HL-60/S4 (cell line): Measurements from ENCODE around the gene TMEM54.

Source experiments
- in situ Hi-C: fragments of 300-500 bp; cut with MboI; formaldehyde crosslinking; loops from 2 replicates; pipeline ENCODE4 v1.14.3; 2022; ENCODE audit warnings: low sequenced_read_pairs

The TMEM54 gene

DNA sequence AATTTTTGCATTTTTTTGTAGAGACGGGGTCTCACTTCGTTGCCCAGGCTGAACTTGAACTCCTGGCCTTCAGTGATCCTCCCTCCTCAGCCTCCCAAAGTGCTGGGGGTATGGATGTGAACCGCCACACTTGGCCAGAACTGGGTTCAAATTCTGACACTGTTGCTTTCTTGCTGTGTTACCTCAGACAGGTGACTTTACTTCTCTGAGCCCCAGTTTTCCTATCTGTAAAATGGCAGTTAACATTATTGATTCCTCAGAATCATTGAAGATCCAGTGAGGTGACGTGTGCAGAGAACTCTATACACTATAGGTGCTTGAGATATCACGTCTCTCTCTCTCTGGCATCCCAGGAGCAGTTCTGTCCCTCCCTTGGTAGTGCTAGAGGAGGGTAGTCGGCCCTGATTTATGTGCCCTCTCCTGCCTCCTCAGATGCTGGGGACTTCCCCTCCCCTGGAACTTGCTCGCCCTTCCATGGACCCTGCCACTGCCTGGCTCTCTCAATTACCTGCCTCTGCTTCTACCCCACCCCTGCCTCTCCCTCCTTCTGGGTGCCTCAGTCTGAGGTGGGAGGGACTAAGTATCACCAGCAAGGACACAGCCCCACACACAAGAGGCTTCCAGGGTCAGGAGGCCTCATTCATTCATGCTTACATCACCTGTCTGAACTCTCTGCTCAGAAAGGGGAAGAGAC lies 17.7 kb downstream of the TMEM54 start:
- in situ Hi-C loops: loop anchor here (25.0 kb wide), 1 partner anchor 729 kb away; no protein-coding TSS in a partner anchor

DNA sequence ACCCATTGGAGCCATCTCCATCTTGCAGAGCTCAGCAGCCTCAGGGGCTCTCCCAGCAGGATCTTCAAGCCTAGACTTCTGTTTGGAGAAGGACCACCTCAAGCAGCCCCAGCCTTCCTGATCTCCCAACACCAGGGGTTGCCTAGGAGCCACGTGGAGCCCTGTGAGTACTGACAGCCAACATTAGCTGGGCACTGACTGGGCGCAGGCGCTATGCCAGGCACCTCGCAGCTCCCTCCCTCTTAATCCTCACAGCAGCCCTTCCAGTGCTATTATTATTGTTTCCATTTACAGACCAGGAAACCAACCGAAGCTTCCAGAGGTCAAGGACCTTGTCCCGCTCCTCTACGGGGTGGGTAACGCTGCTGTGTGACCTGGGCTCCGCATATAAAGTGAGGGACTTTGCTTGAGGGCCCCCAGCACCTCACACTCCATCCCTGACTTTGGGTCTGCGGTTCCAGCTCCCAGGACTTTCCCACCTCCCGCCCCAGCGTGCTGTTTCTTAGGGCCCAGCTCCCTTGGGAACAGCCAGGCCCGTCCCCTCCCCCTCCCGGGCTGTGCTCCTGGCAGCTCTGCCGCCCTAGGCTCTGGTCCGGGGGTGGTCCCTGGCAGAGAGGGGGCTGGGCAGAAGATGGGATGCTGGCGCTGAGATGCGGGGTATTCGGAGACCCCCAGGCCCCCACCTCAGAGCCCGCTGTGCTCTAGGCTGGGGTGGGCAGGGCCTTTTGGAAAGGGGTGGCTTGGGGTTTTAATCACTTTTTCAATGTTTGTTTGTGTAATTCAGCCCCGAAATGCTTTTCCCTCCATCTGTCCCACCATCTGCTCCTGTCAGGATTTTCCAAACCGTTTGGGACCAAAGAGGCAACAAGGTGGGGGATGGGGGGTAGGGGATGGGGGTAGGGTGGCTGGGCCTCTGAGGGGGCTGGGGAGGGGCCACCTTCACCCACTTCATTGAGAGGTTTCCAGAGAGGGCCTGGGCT lies 19.0 kb downstream of the TMEM54 start:
- in situ Hi-C loops: loop anchor here (25.0 kb wide), 1 partner anchor 730 kb away; no protein-coding TSS in a partner anchor

DNA sequence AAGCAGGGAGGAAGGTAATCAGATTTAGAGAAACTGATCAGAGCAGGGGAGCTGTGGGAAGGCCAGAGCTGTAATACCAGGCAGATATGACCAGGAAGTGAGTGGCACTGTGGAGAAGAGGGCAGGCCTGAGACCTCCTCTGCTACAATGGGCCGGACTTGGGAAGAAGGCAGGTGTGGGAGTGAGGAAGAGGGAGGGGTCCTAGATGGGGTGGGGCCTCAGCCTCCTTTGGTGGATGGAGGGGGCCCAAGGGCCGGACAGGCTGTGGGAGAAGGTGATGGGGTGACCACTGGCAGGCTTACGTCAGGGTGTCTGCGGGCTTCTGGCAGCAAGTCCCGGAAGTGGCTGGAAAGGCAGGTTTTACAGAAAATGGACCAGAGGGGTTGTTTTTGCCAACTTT lies 19.9 kb downstream of the TMEM54 start:
- in situ Hi-C loops: loop anchor here (25.0 kb wide), 1 partner anchor 731 kb away; no protein-coding TSS in a partner anchor

DNA sequence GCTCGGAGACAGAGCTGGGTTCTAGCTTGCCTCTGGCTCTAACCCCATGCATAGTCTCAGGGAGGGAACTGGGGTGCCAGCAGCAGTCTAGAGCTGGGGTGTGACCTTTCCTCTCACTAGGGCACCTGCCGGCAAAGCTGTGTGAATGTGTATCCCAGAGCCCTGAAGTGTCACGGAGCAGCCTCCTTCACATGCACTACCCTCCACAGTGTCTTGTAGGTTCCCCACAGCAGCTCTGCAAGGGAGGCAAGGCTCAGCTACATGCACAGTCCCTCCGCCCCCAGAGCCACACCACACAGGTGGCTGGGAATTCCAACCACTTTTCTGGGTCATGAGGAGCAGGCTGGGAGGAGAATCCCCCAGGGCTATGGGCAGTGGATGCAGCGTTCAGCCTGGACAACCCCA lies 22.6 kb downstream of the TMEM54 start:
- in situ Hi-C loops: loop anchor here (25.0 kb wide), 1 partner anchor 734 kb away; no protein-coding TSS in a partner anchor

DNA sequence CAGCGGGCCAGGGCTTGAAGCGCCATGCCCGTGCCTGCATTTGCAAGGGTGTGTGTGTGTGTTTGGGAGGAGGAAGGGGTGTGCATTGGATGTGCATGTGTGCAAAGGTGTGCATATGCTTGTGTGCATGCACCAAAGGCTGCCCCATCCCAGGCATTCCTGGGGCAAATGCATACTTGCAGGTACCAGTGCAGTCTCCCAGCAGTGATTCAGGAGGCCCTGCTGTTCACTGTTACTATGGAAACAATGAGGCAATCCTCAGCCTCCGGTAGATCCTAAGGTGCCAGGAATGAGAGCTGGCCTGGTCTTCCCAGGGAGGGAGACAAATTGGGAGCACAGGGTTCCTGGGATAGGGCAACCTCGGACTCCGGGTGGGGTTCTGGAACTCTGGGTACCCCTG lies 23.0 kb downstream of the TMEM54 start:
- in situ Hi-C loops: loop anchor here (25.0 kb wide), 1 partner anchor 734 kb away; no protein-coding TSS in a partner anchor

DNA sequence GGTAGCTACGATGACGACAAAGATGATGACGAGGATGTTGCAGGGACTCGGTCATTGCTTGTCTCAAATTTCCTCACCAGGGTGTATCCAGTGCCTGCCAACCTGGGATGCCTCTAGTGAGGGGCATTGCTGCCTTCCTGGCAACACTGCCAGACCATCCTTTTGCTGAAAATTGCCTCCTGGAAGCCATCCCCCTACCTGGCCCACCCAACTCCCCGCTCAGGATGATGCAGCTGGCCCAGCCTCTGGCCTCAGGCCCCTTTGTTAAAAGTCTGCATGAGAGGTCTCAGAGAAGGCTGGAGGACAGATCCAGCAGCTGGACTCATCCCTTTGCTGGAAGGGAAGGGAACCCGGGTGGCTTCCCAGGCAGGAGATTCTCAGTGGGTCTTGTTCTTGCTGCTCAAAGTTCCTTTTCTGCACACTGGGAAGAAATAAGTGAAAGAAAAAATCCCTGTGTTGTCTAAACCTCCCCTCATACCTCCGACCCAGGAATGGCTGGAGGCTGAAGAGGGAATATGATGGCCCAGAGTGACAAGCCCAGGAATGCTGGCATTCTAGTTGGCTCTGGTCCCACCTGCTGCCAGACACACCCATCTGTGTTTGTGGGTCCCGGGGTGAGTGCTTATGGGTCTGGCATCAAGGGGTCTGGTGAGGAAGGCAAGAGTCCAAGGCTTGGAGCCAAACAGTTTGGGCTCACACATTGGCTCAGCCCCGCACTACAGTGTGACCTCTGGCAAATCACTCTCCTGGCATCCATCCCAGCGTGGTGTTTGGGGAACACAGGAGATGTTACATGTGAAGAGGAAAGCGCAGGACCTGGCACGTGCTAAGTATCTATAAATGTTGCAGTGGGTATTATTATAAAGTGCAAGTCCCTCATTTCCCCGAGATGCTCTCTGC lies 23.7 kb downstream of the TMEM54 start:
- in situ Hi-C loops: loop anchor here (25.0 kb wide), 1 partner anchor 735 kb away; no protein-coding TSS in a partner anchor

DNA sequence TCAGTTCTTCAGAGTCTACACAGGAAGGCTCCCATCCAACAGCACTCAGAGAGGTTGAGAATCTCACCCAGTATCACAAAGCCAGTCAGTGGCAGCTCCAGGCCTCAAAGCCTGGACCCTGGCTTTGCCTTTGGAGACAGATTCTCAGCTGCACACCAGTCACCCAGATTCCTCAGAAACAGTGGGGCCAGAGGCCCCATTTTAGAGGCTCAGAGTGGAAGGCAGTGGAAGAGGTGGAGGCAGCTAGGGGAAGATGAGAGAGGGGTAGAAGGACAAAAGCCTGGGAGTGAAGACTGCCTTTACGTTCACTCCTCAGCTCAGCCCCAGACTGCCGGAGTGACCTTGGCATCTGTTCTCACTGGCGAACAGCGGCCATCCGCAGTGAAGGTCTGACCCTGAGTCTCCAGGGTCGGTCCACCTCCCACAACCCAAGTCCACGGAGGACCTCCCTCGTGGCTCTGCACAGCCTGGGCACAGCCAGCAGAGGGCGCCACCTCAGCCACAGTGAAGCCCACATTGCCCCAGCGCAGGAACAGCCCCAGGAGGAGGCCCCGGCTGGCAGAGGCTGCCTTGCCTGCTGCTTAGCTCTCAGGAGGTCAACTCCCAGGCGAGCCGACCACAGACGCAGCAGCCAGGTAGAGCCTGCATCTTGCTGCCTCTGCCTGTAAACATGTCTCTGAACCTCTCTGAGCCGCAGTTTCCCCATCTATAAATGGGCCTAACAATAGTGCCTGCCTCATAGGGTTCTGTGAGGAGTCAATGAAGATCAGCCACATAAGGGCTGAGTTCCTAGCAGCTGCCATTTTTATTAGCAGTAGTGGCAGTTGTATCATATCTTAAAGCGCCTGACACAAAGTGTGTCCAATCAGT lies 24.6 kb downstream of the TMEM54 start:
- in situ Hi-C loops: loop anchor here (25.0 kb wide), 1 partner anchor 736 kb away; no protein-coding TSS in a partner anchor

DNA sequence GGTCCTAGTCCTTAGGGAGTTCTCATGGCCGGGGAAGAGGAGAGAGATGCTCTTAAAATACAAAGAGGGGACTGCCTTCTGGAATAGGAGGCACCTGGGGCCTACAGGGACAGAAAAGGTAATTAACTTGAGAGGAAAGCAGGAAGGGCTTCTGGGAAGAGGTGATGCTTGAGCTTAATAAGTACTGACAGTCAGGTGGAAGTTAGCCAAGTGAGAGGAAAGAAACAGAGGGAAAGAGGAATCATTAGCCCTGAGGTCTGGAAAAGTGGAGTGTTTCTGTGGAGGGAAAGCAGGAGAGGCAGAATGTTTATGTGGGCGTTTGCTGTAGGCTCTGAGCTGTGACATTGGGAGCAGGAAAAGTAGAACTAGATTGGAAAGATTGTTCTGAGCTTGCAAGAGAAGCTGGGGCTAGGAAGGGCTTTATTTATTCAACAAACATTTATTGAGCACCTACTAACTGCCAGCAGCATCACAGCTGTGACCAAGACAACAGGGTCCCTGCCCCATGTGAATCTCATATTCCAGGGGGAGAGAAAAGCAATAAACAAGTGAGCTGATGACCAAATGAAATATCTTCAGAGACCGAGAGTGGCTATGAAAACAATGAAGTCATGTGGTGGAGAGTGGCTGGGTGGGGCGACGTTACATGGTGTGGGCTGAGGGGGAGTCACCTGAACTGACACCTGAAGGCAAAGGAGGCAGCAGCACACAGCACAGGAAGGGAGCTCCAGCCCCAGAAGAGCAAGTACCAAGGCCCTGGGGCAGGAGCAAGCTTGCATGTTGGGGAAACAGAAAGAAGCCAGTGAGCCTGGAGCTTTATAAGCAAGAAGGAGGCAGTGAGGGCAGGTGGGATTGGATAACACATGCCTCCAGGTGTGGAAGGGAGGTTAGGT lies 26.1 kb downstream of the TMEM54 start:
- in situ Hi-C loops: loop anchor here (25.0 kb wide), 1 partner anchor 737 kb away; no protein-coding TSS in a partner anchor

DNA sequence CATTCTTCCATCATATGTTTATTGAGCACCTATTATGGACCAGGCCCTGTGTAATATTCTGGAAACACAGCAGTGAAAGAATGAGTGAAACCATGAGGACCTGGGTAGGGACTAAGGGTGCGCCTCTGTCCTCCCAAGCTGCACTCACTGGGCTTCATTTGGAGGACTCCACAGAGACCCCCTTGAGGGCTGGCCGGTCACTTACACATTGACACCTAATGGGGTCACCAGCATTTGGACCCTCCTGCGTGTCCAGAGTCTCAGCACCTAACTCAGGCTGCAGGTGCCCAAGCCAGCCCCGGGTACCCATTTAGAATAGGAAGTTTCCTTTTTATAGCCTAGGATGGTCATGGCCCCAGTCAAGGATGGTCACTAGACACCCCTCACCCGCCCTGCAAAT lies 27.7 kb downstream of the TMEM54 start:
- in situ Hi-C loops: no loop called here

DNA sequence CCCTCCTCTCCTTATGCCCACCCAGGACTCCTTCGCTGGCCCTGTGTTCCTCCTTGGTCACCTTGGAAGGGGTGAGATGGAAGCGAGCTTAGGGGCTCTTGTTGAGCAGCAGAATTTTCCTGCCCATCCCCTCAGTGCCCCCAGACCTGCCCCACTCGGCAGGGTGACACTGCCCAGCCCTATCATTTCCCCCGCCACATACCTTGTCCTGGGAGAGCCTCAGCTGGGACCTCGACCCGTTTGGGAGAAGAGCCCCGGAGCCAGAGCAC lies 29.1 kb downstream of the TMEM54 start:
- in situ Hi-C loops: no loop called here

DNA sequence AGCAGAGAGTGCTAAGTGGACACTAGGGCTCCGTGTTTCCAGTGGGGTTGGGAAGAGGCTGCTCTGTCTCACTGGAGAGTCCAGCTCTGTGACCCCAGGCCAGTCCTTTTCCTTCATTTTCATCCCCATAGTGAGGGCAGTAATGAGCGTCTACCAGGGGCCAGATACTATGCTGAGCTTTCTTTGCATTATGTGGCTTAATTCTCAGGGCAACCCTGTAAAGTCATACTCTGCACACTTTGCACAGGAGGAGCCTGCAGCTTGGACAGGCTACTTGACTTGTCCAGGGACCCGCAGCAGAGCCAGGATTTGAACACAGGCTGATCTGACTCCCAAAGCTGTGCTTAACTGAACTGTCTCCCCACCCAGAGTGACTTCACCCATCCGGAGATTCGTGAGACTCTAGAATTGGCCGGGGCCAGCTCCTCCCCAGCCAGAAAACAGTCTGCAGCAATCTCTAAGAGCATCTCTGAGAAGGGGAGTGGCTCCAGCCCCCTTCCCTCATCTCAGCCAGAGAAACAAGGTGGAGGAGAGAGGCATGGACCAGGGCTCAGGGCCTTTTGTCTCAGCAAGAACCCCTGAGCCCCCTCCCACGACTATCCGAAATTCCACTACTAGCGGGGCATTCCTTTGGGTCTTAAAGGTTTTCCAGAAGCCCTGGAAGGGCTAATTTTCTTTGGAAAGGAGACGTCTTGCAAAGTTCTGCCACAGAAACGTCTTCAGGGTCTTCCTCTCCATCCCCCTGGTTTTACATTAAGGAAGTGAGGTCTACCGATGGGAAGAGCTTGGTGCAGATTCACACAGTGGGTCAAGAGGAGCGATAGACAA lies 29.6 kb downstream of the TMEM54 start:
- in situ Hi-C loops: no loop called here

DNA sequence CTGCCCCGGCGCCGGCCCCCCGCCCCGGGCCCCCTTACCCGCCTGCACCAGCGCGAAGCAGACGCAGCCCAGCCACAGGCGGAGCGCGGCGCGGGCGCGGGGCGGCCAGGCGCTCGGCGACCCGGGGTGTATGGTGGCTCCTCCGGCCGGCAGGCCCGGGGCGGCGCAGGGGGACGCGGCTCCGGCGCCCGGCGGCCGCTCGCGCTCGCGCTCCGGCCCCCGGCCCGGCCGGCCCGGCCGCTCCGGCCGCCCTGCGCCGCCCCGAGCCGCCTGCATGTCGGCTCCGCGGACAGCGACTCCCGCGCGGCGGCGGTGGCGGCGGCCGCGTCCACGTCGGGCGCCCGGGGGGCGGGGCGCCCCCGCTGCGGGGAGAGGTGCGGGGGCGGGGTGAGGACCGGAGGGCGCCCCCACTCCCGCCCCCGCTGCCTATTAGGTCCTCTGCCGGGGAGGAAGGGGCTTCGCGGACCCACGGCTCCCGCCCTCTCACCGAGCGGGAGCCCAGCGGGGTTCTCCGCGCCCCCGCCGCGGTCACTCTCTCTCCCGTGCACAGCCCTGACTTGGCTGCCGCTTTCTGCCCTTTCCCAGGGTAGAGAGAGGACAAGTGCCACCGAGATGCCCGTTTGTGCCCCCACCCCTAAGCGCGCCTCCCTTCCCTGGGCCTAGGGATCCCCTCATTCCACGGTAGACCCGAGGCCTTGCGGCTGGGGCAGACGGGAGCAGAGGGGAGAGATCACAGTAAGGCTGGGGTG lies 30.4 kb downstream of the TMEM54 start, which contains the start of gene FNDC5:
FNDC5 (minus strand) TSS at position 298 of the 749 bp plus-strand sequence.
- in situ Hi-C loops: no loop called here

DNA sequence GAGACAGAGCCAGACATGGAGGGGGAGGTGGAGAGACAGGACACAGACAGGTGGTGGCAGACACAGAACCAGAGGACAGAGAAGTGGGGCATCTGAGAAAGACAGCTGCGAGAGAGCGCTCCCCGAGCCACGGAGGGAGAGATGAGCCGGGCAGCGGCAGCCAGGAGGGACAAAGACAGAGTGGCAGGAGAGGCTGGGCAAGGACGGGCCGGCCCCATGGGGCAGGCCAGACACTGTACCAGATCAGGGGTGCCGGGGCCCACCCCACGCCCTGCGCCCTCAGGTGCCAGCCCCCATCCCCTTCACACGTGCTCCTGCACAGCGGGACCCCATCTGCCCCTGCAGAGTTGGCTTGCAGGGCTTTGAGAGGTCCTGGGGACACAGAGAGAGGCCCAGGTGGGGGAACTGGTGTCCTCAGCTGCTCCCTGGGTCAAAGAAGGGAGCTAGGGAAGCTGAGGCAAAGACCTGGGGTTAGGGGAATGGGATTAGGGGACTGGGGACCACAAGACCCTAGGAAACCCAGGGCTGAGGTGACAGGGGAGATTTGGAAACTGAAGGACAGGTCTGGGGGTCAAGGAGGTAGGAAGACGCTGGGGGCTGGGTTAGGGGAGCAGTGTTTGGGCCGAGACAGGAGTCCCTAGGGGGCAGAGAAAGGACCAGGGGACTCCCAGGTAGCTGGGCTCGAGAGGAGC lies 31.1 kb downstream of the TMEM54 start:
- in situ Hi-C loops: no loop called here

DNA sequence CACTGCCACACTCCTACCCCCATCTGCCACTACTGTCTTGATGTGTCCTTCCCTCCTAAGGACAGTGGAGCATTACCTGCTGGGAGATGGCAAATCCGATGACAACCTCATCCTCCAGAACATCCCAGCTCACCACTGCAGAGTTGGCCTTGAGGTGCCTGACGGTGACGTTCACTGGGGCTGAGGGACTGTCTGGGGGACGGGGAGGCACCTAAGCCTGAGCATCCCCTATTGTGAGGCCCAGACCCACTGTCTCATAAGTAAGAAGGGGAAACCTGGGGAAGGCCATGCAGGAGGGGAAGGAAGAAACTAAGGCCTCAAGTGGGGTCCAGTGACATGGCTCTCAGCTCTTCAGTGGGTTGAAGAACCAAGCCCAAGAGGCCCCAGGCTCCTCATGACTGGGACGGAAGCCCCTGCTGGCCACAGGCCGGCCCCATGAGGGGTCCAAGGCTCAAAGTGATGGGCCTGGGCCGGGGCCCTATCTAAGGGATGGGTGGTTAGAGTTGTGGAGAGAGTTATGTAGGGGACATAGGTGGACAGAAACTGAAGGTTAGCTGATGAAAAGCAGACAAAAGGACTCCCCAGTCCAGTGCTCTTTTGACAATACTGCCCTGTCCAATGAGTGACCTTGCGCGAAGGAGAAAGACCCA lies 32.3 kb downstream of the TMEM54 start:
- in situ Hi-C loops: no loop called here

DNA sequence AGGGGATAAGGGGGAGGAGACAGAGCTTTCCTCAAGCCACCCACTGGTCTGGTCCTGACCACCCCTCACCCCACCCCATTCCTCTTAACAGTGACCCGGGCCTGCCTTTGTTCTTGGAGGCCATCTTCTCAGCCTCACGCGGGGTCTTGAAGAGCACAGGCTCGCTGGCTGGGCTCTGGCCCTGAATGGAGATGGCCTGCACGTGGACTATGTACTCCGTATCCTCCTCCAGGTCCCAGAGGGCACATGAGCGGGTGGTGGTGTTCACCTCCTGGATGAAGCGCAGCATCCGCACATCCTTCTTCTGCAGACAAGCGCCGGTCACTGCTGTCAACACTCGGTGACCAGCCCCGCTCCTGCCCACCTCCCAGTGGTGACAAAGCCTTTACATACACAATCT lies 33.1 kb downstream of the TMEM54 start:
- in situ Hi-C loops: no loop called here

DNA sequence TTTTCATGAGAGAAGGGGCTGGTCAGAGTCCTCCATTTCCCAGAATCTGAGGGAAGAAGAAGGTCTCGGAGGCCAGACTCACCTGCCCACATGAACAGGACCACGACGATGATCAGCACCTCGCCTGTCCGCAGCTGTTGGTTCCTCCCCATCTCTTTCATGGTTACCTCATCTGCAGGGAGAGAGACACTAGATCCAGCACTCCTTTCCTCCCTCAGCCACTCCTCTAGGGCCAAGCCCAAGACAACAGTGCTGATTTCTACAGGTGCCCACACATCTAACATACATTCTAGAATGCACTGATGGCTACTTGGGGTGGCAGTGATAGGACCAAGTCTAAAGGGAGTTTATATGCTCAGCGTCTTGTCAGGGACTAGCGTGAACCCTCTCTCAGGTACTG lies 33.5 kb downstream of the TMEM54 start:
- in situ Hi-C loops: no loop called here
